ENCODE data around the gene DCAF15. TPM values are rescaled to one million over a fixed set of nuclear protein-coding genes. Genes with fewer than 3 reads are reported as not detected.

Gene DCAF15
- total RNA-seq, 4 donors from 2014 or later = 9.5 to 19.6 (median 11.6) TPM

- no peak for DNase-seq
- no peaks in the 10 kb centered on the region for H3K36me3 ChIP-seq
- intact Hi-C loops (cut with DNase I) = no loop called here
- H3K9me3 ChIP-seq = no peaks in the 10 kb centered on the region
- no peak overlapping the region for H3K27ac ChIP-seq
- no peaks in the 10 kb centered on the region for H3K27me3 ChIP-seq
- H3K4me3 ChIP-seq (replicated peaks in 1 of 3) = no peak overlapping the region
- H3K4me1 ChIP-seq = no peaks in the 10 kb centered on the region
- WGBS, 2 donors = 93 to 94% methylated on average over 4 of the region's 4 CpGs
- TF ChIP-seq CTCF (IDR thresholded peaks at IDR 0.05) (no peak), POLR2A (IDR thresholded peaks at IDR 0.05) (no peak)
Measured at GRCh38 chr19:13946414-13946813, 5.9 kb upstream of the DCAF15 start.

- no peaks in the 10 kb centered on the region for H3K27me3 ChIP-seq
- WGBS, 2 donors = 84 to 93% methylated on average over 2 of the region's 2 CpGs
- H3K4me3 ChIP-seq (replicated peaks in 1 of 3) = no peak overlapping the region
- H3K4me1 ChIP-seq = peaks cover 14 to 15% of the 10 kb centered on the region in 2 donors
- TF ChIP-seq POLR2A (IDR thresholded peaks at IDR 0.05) = no peak
- TF ChIP-seq CTCF (IDR thresholded peaks at IDR 0.05) = no peak
- no peak overlapping the region for H3K27ac ChIP-seq
- no peak for DNase-seq
- intact Hi-C loops (cut with DNase I) = no loop called here
- H3K9me3 ChIP-seq = no peaks in the 10 kb centered on the region
- H3K36me3 ChIP-seq = peaks cover 7 to 9% of the 10 kb centered on the region in 2 donors
Measured at GRCh38 chr19:13951043-13951442, 1.3 kb upstream of the DCAF15 start.

GRCh38 chr19:13951799-13952153 lies 533 bp upstream of the DCAF15 start:
- intact Hi-C loops (cut with DNase I) = no loop called here
- TF ChIP-seq POLR2A (IDR thresholded peaks at IDR 0.05) (no peak), CTCF (IDR thresholded peaks at IDR 0.05) (no peak)
- no peak for DNase-seq
- peaks cover 15 to 17% of the 10 kb centered on the region in 2 donors for H3K36me3 ChIP-seq
- no peaks in the 10 kb centered on the region for H3K27me3 ChIP-seq
- no peak overlapping the region for H3K27ac ChIP-seq
- no peak overlapping the region for H3K4me3 ChIP-seq (replicated peaks in 1 of 3)
- H3K9me3 ChIP-seq = no peaks in the 10 kb centered on the region
- peaks cover 14 to 15% of the 10 kb centered on the region in 2 donors for H3K4me1 ChIP-seq
- WGBS, 2 donors = 12 to 14% methylated on average over 20 of the region's 20 CpGs

- H3K36me3 ChIP-seq = peaks cover 19 to 23% of the 10 kb centered on the region in 2 donors
- no peaks in the 10 kb centered on the region for H3K9me3 ChIP-seq
- peaks cover 14 to 15% of the 10 kb centered on the region in 2 donors for H3K4me1 ChIP-seq
- intact Hi-C loops (cut with DNase I) = no loop called here
- peak overlapping the region in 2 of 3 donors; percentile 56 to 81 for H3K27ac ChIP-seq
- peak overlapping the region in 2 of 3 donors; percentile 61 to 71 for H3K4me3 ChIP-seq (replicated peaks in 1 of 3)
- WGBS, 2 donors = 0 to 7% methylated on average over 6 to 10 of the region's 13 CpGs
- no peaks in the 10 kb centered on the region for H3K27me3 ChIP-seq
- peak in 1 of 2 donors; percentile 17 for DNase-seq
- TF ChIP-seq CTCF (IDR thresholded peaks at IDR 0.05) (no peak), POLR2A (IDR thresholded peaks at IDR 0.05) (no peak)
Measured at GRCh38 chr19:13952931-13953531, 722 bp downstream of the DCAF15 start.

GRCh38 chr19:13954185-13954584 lies 1.9 kb downstream of the DCAF15 start:
- Histone ChIP-seq H3K36me3 (peaks cover 19 to 25% of the 10 kb centered on the region in 2 donors), H3K27me3 (no peaks in the 10 kb centered on the region), H3K4me1 (peaks cover 14 to 15% of the 10 kb centered on the region in 2 donors), H3K4me3 (replicated peaks in 1 of 3) (no peak overlapping the region), H3K9me3 (no peaks in the 10 kb centered on the region), H3K27ac (no peak overlapping the region)
- TF ChIP-seq POLR2A (IDR thresholded peaks at IDR 0.05) (no peak), CTCF (IDR thresholded peaks at IDR 0.05) (no peak)
- WGBS, 2 donors = 92 to 97% methylated on average over 13 to 15 of the region's 15 CpGs
- intact Hi-C loops (cut with DNase I) = no loop called here
- no peak for DNase-seq
